Activated T-cell treated with anti-CD3 and anti-CD28 coated beads, Interleukin-2, amount 50 U/mL, for 48 hours (primary cell): ENCODE measurements around the gene PARP14.
"Not testable (repeated sequence)": the region's sequence is repeated elsewhere in the genome, so short reads cannot be mapped to it uniquely, and the experiment has no call there.

Experiments
- DNase-seq, 2 experiments: peaks; one replicate each; pipeline ENCODE4 v3.0.0-alpha.2; 2020

Gene PARP14

GRCh38 chr3:122677216-122677615 lies 3.4 kb upstream of the PARP14 start:
- DNase-seq = no peak

- DNase-seq = no peak
Measured at GRCh38 chr3:122678506-122678905, 2.1 kb upstream of the PARP14 start.

- DNase-seq = peak; percentile 88 to 89
Measured at GRCh38 chr3:122679085-122679881, 1.4 kb upstream of the PARP14 start.

GRCh38 chr3:122679882-122680474 lies 661 bp upstream of the PARP14 start:
- peak; percentile 51 for DNase-seq

- DNase-seq = peak in 1 of 2 experiments; percentile 30
Measured at GRCh38 chr3:122681284-122681973, 790 bp downstream of the PARP14 start.

GRCh38 chr3:122681974-122682409 lies 1.4 kb downstream of the PARP14 start:
- no peak for DNase-seq

GRCh38 chr3:122682778-122683411 lies 2.3 kb downstream of the PARP14 start:
- not testable (repeated sequence) for DNase-seq

GRCh38 chr3:122687298-122687697 lies 6.7 kb downstream of the PARP14 start:
- DNase-seq = no peak

DNA sequence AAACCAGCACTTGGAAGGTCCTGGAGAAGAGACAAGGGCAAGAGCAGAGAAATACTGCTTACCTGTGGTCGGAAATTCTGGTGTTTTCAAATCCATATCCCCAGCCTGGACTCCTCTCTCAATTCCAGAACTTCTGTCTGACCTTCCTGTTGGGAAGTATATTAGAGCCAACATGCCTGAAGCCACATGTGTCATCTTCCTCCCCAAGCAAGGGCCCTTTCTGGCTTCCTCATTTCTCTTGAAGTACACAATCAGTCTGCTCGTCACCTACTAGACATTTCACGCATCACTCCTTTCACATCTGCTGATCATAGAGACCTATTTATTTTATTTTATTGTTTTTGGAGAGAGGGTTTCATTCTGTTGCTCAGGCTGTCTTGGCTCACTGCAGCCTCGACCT lies 8.4 kb downstream of the PARP14 start:
- DNase-seq = no peak

GRCh38 chr3:122689587-122689986 lies 8.9 kb downstream of the PARP14 start:
- DNase-seq = no peak

- no peak for DNase-seq
Measured at GRCh38 chr3:122690096-122690495, 9.5 kb downstream of the PARP14 start.

DNA sequence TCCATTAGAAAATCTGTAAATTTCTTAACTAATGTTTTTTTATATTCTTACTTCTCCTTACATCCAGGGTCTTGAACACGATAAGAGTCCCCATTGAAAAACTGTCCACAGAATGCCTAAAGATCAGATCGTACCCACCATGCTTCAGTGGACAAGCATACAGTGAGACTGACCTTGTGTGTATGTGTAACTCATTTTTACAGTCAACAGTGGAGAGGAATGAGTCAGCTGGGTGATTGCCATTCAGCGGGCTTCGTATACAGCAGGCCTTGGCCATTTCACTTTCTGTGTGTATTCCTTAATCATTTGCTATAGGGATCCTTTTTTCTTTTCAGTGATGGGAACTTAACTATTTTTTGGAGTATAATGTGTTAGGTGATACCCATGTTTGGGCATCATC lies 10.6 kb downstream of the PARP14 start:
- DNase-seq = no peak

GRCh38 chr3:122692674-122693073 lies 12.0 kb downstream of the PARP14 start:
- no peak for DNase-seq

GRCh38 chr3:122694966-122695365 lies 14.3 kb downstream of the PARP14 start:
- no peak for DNase-seq

GRCh38 chr3:122695927-122696561 lies 15.4 kb downstream of the PARP14 start:
- no peak for DNase-seq

DNA sequence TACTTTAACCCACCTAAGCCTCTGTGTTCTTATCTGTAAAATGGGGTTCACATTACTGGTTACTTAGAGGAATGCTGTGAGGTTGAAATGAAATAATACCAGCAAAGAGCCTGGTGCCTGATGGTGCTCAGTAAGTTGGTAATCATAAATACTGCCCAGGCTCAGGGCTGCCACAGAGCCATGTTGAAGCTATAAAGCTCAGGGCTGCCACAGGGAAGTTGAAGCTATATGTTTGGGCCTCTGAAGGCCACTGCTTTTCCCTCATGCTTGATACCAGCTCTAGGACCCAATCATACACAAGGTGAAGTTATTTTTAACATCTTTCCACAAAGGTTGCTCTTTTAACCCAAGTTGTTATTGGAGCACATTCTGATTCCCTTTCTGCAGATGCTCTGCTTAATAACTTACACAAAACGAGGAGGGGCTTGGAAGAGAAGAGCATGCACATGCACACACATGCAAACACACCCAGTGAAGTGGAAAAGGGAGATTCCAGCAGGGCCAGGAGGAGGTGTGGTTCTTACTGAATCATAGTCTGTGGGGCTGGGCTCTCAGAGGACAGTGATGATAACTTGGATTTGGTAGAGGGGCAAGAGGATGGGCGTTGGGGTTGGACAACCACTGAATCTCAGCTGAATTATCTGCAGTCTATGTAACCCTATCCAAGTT lies 17.4 kb downstream of the PARP14 start:
- no peak for DNase-seq

DNA sequence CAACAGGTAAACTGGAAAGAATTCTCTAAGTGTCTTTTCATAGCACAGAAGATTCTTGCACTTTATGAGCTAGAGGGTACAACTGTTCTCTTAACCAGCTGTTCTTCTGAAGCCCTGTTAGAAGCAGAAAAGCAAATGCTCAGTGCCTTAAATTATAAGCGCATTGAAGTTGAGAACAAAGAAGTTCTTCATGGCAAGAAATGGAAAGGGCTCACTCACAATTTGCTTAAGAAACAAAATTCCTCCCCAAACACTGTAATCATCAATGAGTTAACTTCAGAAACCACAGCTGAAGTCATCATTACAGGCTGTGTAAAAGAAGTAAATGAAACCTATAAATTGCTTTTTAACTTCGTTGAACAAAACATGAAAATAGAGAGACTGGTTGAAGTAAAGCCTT lies 19.6 kb downstream of the PARP14 start:
- no peak for DNase-seq

DNA sequence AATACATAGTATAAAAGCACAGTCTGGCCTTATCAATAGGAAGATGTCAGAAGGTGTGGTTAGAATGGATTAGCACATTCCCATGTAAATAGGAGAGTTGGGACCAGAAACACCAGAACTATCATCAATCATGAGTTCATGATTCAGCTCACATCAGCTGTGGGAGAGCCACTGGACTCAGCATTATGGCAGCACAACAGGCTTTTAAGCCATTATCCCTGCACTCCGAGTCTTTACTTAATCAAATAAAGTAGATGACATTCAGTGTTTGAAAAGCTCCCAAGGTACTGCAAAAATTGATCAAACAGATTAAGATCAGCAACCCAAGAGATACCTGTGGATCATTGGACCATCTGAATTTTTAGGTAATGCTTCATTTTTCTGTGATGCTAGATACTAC lies 24.7 kb downstream of the PARP14 start:
- DNase-seq = no peak

- not testable (repeated sequence) for DNase-seq
Measured at GRCh38 chr3:122710616-122711251, 30.1 kb downstream of the PARP14 start.

GRCh38 chr3:122714273-122714672 lies 33.6 kb downstream of the PARP14 start:
- DNase-seq = no peak

- no peak for DNase-seq
Measured at GRCh38 chr3:122716667-122717066, 36.0 kb downstream of the PARP14 start.
